ENCODE measurements around the gene UBE2QL1.

UBE2QL1 gene

GRCh38 chr5:6427694-6428093, 21.0 kb upstream of the UBE2QL1 start:
- DNase-seq (ENCODE audit: low read depth) = no peak

- DNase-seq (ENCODE audit: low read depth) = no peak
These were observed 18.1 kb upstream of the UBE2QL1 start for GRCh38 chr5:6430418-6431028.

DNA sequence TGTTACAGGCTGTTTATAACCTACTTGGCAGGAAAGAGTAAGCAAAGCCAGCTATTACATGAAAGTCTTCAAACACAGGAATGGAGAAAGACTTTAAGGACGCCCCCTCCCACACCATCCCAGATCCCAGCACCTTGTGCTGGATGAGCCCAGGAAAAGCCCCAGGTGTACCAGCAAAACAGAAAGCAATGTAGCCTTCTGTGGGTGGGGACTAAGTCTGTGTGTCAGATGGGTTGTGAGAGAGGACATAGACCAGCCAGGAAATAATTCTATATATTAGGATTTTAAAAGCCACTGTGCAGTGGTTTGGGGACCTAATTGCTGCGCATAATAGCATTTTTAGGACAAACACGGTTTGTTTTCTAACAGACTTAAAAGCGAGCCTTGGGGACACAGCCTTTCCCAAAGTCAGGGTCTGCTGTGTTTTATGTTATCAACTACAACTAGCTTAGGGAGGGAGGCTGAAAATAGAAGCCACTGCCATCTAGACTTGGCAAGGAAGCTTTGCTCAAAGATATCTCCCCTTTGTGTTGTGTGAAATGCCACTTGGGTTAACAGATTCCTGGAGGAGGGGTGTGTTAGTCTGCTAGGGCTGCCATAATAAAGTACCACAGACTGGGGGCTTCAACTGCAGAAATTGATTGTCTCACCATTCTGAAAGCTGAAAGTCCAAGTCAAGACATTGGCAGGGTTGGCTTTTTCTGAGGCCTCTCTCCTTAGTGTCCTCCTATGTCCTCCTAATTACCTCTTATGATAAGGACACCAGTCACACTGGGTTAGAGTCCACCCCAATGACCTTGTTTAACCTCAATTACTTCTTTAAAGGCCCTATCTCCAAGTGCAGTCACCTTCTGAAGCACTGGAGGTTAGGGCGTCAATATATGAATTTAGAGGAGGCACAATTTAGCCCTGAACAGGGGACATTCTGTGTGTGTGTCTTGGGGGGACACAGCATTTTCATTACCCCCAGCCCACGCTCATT, 17.2 kb upstream of the UBE2QL1 start:
- no peak for DNase-seq (ENCODE audit: low read depth)

DNA sequence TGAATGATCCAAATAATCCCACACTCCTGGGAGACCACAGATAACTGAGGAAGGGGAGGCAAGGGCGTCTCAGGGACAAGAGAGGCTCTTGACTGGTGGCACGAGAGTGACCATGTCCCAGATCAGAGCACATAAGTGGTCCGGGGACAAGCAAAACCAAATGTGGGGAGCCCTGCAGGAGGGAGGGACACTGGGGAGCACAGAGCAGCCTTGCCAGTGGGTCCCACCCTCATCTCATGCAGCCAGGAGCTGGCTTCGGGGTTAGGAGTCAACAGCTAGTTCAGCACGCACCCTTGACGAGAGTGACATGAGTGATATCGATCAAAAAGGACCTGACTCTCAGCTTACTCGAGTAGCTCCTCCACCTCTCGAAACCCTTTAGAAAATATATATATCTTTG, 16.5 kb upstream of the UBE2QL1 start:
- no peak for DNase-seq (ENCODE audit: low read depth)

DNA sequence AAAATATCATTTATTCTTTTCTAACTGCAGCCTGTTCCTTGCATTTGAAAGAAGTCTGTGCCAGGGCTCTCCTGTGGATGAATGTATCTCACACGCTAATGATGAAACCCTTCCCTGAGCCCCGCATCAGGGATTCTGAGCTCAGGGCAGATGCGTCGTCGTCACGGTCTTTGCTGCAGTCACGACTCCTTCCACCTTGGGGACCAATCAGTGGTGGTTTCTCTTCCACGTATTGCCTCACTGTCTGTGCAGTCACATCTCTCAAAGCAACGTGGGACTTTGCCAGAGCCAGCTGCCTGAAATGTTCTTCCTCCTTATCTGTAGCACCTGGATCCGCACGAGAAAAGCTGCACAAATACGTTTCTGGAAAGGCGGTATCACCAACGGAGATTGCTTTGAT, 13.9 kb upstream of the UBE2QL1 start:
- DNase-seq (ENCODE audit: low read depth) = no peak

- no peak for DNase-seq (ENCODE audit: low read depth)
These were observed 13.3 kb upstream of the UBE2QL1 start for GRCh38 chr5:6435356-6435755.

DNA sequence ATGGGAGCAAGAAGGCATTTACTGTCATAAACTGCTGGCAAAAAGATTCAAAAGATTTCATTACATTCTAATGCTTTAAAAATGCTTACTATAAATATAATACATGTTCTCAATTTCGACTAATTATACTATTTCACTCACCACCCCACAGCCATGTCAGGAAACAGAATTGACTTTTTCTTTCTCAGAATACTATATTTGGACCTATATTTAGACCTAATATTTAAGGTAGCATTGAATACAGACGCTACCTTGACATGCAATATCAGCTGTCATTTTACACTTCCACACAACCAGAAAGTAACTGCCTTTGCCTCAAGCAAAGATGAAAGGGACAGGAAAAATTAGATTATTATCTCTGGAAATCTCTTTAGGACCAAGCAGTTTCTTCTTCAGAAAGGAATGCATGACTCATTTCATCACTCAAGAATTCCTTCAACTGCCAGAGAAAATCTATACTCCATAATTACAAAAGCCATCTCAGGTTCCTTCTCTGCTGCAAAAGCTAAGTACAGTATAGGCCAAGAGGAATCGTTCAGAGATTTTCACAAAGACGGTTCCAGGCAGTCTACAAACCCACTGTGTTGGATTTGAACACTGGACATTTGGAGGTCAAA, 11.8 kb upstream of the UBE2QL1 start:
- DNase-seq (ENCODE audit: low read depth) = no peak

DNA sequence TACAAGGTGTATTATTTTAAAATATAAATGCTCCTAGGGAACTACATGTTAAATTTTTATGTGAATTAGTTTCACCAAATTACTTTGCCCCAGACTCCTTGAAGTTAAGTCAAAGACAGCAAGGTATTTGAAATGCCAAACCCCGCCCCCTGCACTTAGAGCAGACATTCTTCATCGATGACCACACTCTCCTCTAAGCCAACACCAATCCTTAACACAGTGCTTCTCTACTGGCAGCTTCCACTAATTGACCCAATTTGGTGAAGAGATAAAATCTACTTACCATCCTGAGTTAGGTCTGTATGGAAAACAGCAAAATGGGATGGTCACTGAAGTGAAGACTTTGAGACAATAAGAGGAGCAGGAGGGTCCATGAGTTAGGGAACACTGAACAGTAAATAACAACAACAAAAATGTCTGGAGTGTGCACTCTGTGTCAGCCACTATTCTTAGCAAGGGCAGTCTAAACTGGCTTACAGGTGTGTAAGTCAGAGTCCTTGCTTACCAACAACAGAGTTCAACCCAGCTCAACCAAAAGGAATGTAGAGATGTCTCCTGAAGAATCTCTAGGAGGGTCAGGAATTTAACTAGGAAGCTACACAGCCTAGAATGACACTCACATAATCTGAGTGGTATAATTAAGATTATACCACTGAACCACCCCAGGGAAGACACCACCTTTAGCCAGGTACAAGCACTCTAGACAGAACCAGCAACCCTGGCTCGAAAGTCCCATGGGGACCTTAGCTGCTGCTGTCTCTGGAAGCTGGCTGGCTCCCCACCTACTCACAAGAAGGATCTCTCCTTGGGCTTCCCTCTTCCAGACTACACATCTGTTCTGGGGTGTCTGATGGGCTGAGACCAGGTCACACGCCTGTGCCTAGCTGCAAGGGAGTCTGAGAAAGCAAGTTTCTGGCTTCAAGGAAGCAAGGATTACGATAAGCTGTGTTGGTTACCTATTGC, 8.8 kb upstream of the UBE2QL1 start:
- no peak for DNase-seq (ENCODE audit: low read depth)

DNA sequence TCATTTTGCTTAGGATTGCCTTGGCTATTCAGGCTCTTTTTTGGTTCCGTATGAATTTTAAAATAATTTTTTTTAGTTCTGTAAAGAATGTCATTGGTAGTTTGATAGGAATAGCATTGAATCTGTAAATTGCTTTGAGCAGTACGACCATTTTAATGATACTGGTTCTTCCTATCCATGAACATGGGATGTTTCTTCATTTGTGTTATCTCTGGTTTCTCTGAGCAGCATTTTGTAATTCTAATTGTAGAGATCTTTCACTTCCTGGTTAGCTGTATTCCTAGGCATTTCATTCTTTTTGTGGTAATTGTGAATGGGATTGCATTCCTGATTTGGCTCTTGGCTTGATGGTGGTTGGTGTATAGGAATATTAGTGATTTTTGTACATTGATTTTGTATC, 6.3 kb upstream of the UBE2QL1 start:
- DNase-seq (ENCODE audit: low read depth) = no peak

GRCh38 chr5:6443326-6443725, 5.3 kb upstream of the UBE2QL1 start:
- no peak for DNase-seq (ENCODE audit: low read depth)

DNA sequence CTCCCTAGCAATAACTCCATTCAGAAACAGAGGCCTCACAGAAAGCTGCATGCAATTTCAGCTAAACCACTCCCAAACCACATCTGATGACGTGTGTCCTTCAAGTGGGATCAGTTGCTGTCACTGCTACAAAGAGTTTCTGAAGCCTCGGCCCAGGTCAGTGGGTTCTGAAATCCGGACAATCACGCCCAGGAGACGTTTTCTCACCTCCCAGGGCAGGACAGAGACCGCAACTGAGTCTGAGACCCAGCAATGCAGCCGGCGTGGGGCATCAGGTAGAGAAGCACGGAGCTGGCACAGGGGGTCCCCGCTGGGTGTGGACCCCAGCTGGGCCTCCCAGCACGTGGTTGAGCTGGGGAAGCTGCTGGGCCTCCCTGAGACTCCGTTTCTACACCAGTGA, 2.6 kb upstream of the UBE2QL1 start:
- no peak for DNase-seq (ENCODE audit: low read depth)

GRCh38 chr5:6446626-6447309, 1.9 kb upstream of the UBE2QL1 start:
- DNase-seq (ENCODE audit: low read depth) = no peak

GRCh38 chr5:6447384-6448140, 1.1 kb upstream of the UBE2QL1 start:
- DNase-seq (ENCODE audit: low read depth) = no peak

- DNase-seq (ENCODE audit: low read depth) = no peak
These were observed 543 bp upstream of the UBE2QL1 start for GRCh38 chr5:6448141-6448491.

GRCh38 chr5:6449465-6450158, 953 bp downstream of the UBE2QL1 start:
- DNase-seq (ENCODE audit: low read depth) = no peak

DNA sequence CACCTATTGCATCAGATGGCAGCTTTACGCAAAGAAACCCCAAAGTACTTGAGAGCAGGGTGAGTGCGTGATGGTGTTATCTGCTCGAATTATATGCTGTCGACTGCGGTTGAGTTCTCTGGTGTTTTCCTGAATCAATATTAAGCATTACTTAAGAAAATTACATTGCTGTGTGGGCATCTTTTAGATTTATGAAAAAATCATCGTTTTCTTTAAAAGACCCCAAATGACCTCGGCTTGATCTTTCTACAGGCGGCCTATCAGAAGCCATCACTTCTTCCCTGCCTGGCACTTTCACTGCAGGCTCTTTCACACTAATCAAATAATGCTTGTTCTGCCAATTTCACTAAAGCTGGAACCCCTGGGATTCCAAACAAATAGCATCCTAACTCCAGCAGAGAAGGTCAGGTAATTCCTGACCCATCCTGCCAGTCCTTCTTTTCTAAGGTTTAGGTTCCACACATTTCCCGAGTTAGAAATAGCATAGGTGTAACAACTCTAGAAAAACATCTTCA, 1.7 kb downstream of the UBE2QL1 start:
- no peak for DNase-seq (ENCODE audit: low read depth)

GRCh38 chr5:6452622-6453504, 4.2 kb downstream of the UBE2QL1 start:
- DNase-seq (ENCODE audit: low read depth) = no peak

DNA sequence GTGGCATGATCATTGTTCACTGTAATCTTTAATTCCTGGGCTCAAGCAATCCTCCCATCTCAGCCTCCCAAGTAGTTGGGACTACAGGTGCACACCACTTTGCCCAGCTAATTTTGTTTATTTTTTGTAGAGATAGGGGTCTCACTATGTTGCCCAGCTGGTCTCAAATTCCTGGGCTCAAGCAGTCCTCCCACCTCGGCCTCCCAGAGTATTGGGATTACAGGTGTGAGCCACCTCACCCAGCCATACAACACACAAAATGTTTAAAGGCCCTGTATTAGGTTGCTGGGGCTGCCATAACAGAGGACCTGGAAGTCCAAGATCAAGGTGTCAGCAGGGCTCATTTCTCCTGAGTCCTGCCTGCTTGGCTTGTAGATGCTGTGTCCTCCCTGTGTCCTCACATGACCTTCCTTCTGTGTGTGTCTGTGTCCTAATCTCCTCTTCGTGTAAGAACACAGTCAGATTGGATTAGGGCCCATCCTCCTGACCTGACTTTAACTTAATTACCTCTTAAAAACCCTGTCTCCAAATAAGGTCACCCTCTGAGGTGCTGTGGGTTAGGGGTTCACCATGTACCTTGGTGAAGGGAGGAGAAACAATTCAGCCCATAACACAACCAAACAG, 5.4 kb downstream of the UBE2QL1 start:
- no peak for DNase-seq (ENCODE audit: low read depth)
